ENCODE results near the gene ANXA6. TPM values are rescaled to one million over a fixed set of nuclear protein-coding genes. Genes with fewer than 3 reads are reported as not detected.

The ANXA6 gene
- total and polyA plus RNA-seq, 10 of the 15 experiments (the other 5 are each of a cell fraction or from before 2014, with no cell fraction given), result 44.0 to 571 (median 465) TPM

GRCh38 chr5:151094030-151094851 lies 63.3 kb downstream of the ANXA6 start (continued):
- no peak for TF ChIP-seq PRDM15 (CRISPR knock-in tag; IDR thresholded peaks at IDR 0.05)
- TF ChIP-seq, protein P1, sequence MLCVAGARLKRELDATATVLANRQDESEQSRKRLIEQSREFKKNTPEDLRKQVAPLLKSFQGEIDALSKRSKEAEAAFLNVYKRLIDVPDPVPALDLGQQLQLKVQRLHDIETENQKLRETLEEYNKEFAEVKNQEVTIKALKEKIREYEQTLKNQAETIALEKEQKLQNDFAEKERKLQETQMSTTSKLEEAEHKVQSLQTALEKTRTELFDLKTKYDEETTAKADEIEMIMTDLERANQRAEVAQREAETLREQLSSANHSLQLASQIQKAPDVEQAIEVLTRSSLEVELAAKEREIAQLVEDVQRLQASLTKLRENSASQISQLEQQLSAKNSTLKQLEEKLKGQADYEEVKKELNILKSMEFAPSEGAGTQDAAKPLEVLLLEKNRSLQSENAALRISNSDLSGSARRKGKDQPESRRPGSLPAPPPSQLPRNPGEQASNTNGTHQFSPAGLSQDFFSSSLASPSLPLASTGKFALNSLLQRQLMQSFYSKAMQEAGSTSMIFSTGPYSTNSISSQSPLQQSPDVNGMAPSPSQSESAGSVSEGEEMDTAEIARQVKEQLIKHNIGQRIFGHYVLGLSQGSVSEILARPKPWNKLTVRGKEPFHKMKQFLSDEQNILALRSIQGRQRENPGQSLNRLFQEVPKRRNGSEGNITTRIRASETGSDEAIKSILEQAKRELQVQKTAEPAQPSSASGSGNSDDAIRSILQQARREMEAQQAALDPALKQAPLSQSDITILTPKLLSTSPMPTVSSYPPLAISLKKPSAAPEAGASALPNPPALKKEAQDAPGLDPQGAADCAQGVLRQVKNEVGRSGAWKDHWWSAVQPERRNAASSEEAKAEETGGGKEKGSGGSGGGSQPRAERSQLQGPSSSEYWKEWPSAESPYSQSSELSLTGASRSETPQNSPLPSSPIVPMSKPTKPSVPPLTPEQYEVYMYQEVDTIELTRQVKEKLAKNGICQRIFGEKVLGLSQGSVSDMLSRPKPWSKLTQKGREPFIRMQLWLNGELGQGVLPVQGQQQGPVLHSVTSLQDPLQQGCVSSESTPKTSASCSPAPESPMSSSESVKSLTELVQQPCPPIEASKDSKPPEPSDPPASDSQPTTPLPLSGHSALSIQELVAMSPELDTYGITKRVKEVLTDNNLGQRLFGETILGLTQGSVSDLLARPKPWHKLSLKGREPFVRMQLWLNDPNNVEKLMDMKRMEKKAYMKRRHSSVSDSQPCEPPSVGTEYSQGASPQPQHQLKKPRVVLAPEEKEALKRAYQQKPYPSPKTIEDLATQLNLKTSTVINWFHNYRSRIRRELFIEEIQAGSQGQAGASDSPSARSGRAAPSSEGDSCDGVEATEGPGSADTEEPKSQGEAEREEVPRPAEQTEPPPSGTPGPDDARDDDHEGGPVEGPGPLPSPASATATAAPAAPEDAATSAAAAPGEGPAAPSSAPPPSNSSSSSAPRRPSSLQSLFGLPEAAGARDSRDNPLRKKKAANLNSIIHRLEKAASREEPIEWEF (IDR thresholded peaks at IDR 0.05; ENCODE audit: insufficient replicate concordance, low read depth, low read length), result no peak
- TF ChIP-seq SREBF1 (IDR thresholded peaks at IDR 0.05; ENCODE audit: low read length), result peak; percentile 44; the same call in 1 of the 2 replicates
- peak; percentile 56 for TF ChIP-seq MEF2B (IDR thresholded peaks at IDR 0.05; ENCODE audit: partially characterized antibody, poor library complexity, severe bottlenecking)
- no peak for TF ChIP-seq RBBP5 (conservative IDR thresholded peaks at IDR 0.05)
- TF ChIP-seq ZZZ3 (IDR thresholded peaks at IDR 0.05; ENCODE audit: control insufficient read depth, insufficient read length, low read depth), result no peak
- TF ChIP-seq TCF3 (IDR thresholded peaks at IDR 0.05; ENCODE audit: borderline replicate concordance, insufficient read depth, low read depth, low read length), result peak; percentile 27; the same call in 1 of the 2 replicates
- peak; percentile 83; the same call in 1 of the 2 replicates for TF ChIP-seq RCOR1 (conservative IDR thresholded peaks at IDR 0.05; ENCODE audit: low read depth, low read length)
- peak; percentile 82 for TF ChIP-seq CREB1 (IDR thresholded peaks at IDR 0.05; ENCODE audit: low read depth)
- no peak for TF ChIP-seq ATF3 (IDR thresholded peaks at IDR 0.05; ENCODE audit: borderline replicate concordance, extremely low read depth, low read depth, low read length)
- peak; percentile 97 for TF ChIP-seq IKZF1 (conservative IDR thresholded peaks at IDR 0.05)
- TF ChIP-seq, protein P2, sequence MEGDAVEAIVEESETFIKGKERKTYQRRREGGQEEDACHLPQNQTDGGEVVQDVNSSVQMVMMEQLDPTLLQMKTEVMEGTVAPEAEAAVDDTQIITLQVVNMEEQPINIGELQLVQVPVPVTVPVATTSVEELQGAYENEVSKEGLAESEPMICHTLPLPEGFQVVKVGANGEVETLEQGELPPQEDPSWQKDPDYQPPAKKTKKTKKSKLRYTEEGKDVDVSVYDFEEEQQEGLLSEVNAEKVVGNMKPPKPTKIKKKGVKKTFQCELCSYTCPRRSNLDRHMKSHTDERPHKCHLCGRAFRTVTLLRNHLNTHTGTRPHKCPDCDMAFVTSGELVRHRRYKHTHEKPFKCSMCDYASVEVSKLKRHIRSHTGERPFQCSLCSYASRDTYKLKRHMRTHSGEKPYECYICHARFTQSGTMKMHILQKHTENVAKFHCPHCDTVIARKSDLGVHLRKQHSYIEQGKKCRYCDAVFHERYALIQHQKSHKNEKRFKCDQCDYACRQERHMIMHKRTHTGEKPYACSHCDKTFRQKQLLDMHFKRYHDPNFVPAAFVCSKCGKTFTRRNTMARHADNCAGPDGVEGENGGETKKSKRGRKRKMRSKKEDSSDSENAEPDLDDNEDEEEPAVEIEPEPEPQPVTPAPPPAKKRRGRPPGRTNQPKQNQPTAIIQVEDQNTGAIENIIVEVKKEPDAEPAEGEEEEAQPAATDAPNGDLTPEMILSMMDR (IDR thresholded peaks at IDR 0.05 in 2 of 3, conservative IDR thresholded peaks at IDR 0.05 in 1 of 3; ENCODE audit: control insufficient read depth in 2 of 3, extremely low read depth in 1 of 3, insufficient read depth in 1 of 3, low read depth in 3 of 3, low read length in 3 of 3), result no peak
- no peak for TF ChIP-seq BRCA1 (IDR thresholded peaks at IDR 0.05; ENCODE audit: low read depth, low read length)
- TF ChIP-seq POLR2AphosphoS2 (IDR thresholded peaks at IDR 0.05; ENCODE audit: low read depth, low read length), result peak; percentile 71
